Endothelial cell of umbilical vein (primary cell): Measurements from ENCODE around the gene GADL1. TPM values are rescaled to one million over a fixed set of nuclear protein-coding genes. Genes with fewer than 3 reads are reported as not detected.

ENCODE experiments used
- BruUV-seq: library from RNA; stranded (reverse); fragments of 400-500 nt; replicated peaks from 2 replicates; lab custom pipeline; 2021; lab: Mats Ljungman, UMichigan
- CTCF ChIA-PET: fragments of 300-600, 350-600 bp; sonication (Branson Sonifier 250); formaldehyde crosslinking; loops from one replicate; lab custom pipeline; 2021; ENCODE audit warnings: antibody characterized with exemption, inconsistent platforms; lab: Charles Lee
- POLR2A ChIA-PET: fragments of 300-600, 350-600 bp; sonication (Branson Sonifier 250); formaldehyde crosslinking; loops from one replicate; lab custom pipeline; 2021; ENCODE audit warnings: antibody characterized with exemption, inconsistent platforms; lab: Charles Lee
- DNase-seq: peaks from one replicate; pipeline ENCODE4 v3.0.0-alpha.2; 2011; ENCODE audit warnings: low read depth, low spot score
- FAIRE-seq: peaks from 2 replicates; lab custom pipeline; 2011; peaks lifted over from hg19 to GRCh38; lab: Jason Lieb, UNC
- H2AFZ ChIP-seq: 2 replicates; pipeline ENCODE4 v1.6.0; 2012; ENCODE audit warnings: low read depth, low read length, control low read depth, inconsistent platforms
- H3K27ac ChIP-seq: 2 replicates; pipeline ENCODE4 v1.5.1; 2011; ENCODE audit warnings: low read depth, mild to moderate bottlenecking, control low read depth, low read length, moderate library complexity; ENCODE audit not compliant: insufficient read depth
- H3K27me3 ChIP-seq, 2 experiments: 2 replicates each; pipeline versions ENCODE4 v1.6.0 to v1.6.1; 2011; ENCODE audit warnings: low read length in 2 of 2, mixed read lengths in 1 of 2; ENCODE audit not compliant: control insufficient read depth in 2 of 2, insufficient read depth in 2 of 2
- H3K36me3 ChIP-seq, 2 experiments: 2 replicates in 1 of 2; 3 replicates in 1 of 2; pipeline ENCODE4 v1.5.1; 2011; ENCODE audit warnings: low read length in 2 of 2, mild to moderate bottlenecking in 1 of 2, moderate library complexity in 1 of 2; ENCODE audit not compliant: control insufficient read depth in 2 of 2, insufficient read depth in 2 of 2; ENCODE audit errors: extremely low read depth in 1 of 2
- H3K4me1 ChIP-seq: 3 replicates; pipeline ENCODE4 v1.5.1; 2011; ENCODE audit warnings: mild to moderate bottlenecking, low read length; ENCODE audit not compliant: control insufficient read depth, insufficient read depth; ENCODE audit errors: extremely low read depth
- H3K4me2 ChIP-seq: 2 replicates; pipeline ENCODE4 v1.6.1; 2011; ENCODE audit warnings: low read length, control low read depth, mixed read lengths; ENCODE audit not compliant: insufficient read depth
- H3K4me3 ChIP-seq, 3 experiments: fragments of 200-600 bp in 1 of 3; sonication (generic), shearing (Covaris generic) in 1 of 3; replicated peaks in 1 of 3; 2 replicates each; pipeline ENCODE4 v1.5.1; 2011 to 2016; ENCODE audit warnings: control low read depth in 3 of 3, low read length in 3 of 3, mild to moderate bottlenecking in 2 of 3, inconsistent platforms in 1 of 3, low read depth in 1 of 3, moderate library complexity in 1 of 3; ENCODE audit not compliant: insufficient read depth in 1 of 3
- H3K79me2 ChIP-seq: 2 replicates; pipeline ENCODE4 v1.6.0; 2012; ENCODE audit warnings: low read length, inconsistent platforms; ENCODE audit not compliant: control insufficient read depth, insufficient read depth
- H3K9ac ChIP-seq: replicated peaks from 2 replicates; pipeline ENCODE3; 2011; ENCODE audit warnings: low read length, control low read depth; ENCODE audit not compliant: insufficient read depth; ENCODE audit errors: extremely low read depth
- H3K9me1 ChIP-seq: replicated peaks from 3 replicates; pipeline ENCODE4 v1.6.0; 2011; ENCODE audit warnings: mild to moderate bottlenecking, low read length; ENCODE audit not compliant: control insufficient read depth, insufficient read depth; ENCODE audit errors: extremely low read depth
- H3K9me3 ChIP-seq: replicated peaks from 2 replicates; pipeline ENCODE4 v1.5.1; 2012; ENCODE audit warnings: low read length, inconsistent platforms; ENCODE audit not compliant: control insufficient read depth, insufficient read depth
- H4K20me1 ChIP-seq: replicated peaks from 2 replicates; pipeline ENCODE3; 2011; ENCODE audit warnings: mild to moderate bottlenecking, low read length; ENCODE audit not compliant: control insufficient read depth, insufficient read depth; ENCODE audit errors: extremely low read depth
- CTCF ChIP-seq, 2 donors: IDR thresholded peaks; 1 replicate in 1 of 2; 2 replicates in 1 of 2; pipeline ENCODE4 v1.5.1; 2011; ENCODE audit warnings: low read length in 2 of 2, mild to moderate bottlenecking in 2 of 2, moderate library complexity in 2 of 2, control low read depth in 1 of 2, inconsistent platforms in 1 of 2, low read depth in 1 of 2; ENCODE audit not compliant: insufficient read depth in 1 of 2; ENCODE audit errors: extremely low read depth in 1 of 2
- EZH2 ChIP-seq: IDR thresholded peaks from 2 replicates; pipeline ENCODE4 v1.6.1; 2012; ENCODE audit warnings: borderline replicate concordance, low read depth, mild to moderate bottlenecking, moderate library complexity, low read length, inconsistent platforms; ENCODE audit not compliant: severe bottlenecking
- FOS ChIP-seq: IDR thresholded peaks from 2 replicates; pipeline ENCODE4 v1.6.1; 2011; ENCODE audit warnings: mild to moderate bottlenecking, low read length, moderate library complexity, borderline replicate concordance; ENCODE audit not compliant: insufficient read depth
- GATA2 ChIP-seq: IDR thresholded peaks from 2 replicates; pipeline ENCODE4 v1.7.0; 2011; ENCODE audit warnings: low read depth, mild to moderate bottlenecking, moderate library complexity, mixed read lengths, low read length; ENCODE audit not compliant: insufficient read length, insufficient read depth
- JUN ChIP-seq: IDR thresholded peaks from 2 replicates; pipeline ENCODE4 v1.6.1; 2011; ENCODE audit warnings: borderline replicate concordance, low read depth; ENCODE audit not compliant: insufficient read length, insufficient read depth
- MAX ChIP-seq: IDR thresholded peaks from 2 replicates; pipeline ENCODE4 v1.6.1; 2011; ENCODE audit not compliant: insufficient read depth, insufficient read length
- MYC ChIP-seq: IDR thresholded peaks from one replicate; pipeline ENCODE4 v1.6.1; 2011; ENCODE audit warnings: mild to moderate bottlenecking, low read depth, low read length
- POLR2A ChIP-seq: IDR thresholded peaks from 2 replicates; pipeline ENCODE4 v1.6.1; 2012; ENCODE audit warnings: low read depth, mild to moderate bottlenecking, control low read depth, low read length
- POLR2AphosphoS5 ChIP-seq: IDR thresholded peaks from 2 replicates; pipeline ENCODE4 v1.6.1; 2012; ENCODE audit warnings: low read depth, mild to moderate bottlenecking, control low read depth, low read length, moderate library complexity; ENCODE audit not compliant: insufficient read depth
- dilution Hi-C: fragments of 300-500 bp; cut with MboI; formaldehyde crosslinking; loops from one replicate; pipeline ENCODE4 v1.15.0; 2019; ENCODE audit warnings: low sequenced_read_pairs; ENCODE audit not compliant: extremely low pct_ligation_motif_present
- intact Hi-C: fragments of 100-400 bp; cut with micrococcal nuclease; formaldehyde crosslinking; loops from one replicate; pipeline ENCODE4 v1.10.0; 2022
- polyA plus RNA-seq, 4 experiments: library from polyadenylated mRNA; depleted of rRNA in 3 of 4; stranded (reverse) in 3 of 4; unstranded in 1 of 4; fragments of >200 nt; gene quantifications; 2 replicates each; pipeline versions ENCODE4 v1.2.1 to v1.2.3, GENCODE V29; 2011 to 2012; ENCODE audit warnings: missing spikeins in 1 of 4
- total RNA-seq: library from RNA; stranded (reverse); gene quantifications from 2 replicates; pipeline ENCODE4 v1.2.3, GENCODE V29; 2021

The GADL1 gene
- total and polyA plus RNA-seq, 2 donors (not counting 3 experiments of a cell fraction or from before 2014, with no cell fraction given), result not detected

GRCh38 chr3:30719536-30719935 lies 174.9 kb downstream of the GADL1 start:
- BruUV-seq, result no TSS peak
- POLR2A ChIA-PET, result no interaction called here
- intact Hi-C loops (no loop called here), dilution Hi-C loops (no loop called here)
- Histone ChIP-seq H3K4me2 (no peak overlapping the region), H3K36me3 (no peaks in the 10 kb centered on the region), H3K9me1 (no peaks in the 10 kb centered on the region), H3K4me1 (peaks cover 16% of the 10 kb centered on the region), H3K4me3 (no peak overlapping the region), H3K27me3 (no peaks in the 10 kb centered on the region), H3K9me3 (no peaks in the 10 kb centered on the region), H4K20me1 (no peaks in the 10 kb centered on the region), H2AFZ (no peak overlapping the region), H3K79me2 (no peaks in the 10 kb centered on the region), H3K9ac (no peak overlapping the region), H3K27ac (no peak overlapping the region)
- FAIRE-seq (no peak), DNase-seq (no peak)
- no peak for TF ChIP-seq POLR2A
- no peak for TF ChIP-seq FOS
- TF ChIP-seq EZH2, result no peak
- no peak for TF ChIP-seq JUN
- TF ChIP-seq POLR2AphosphoS5, result no peak
- TF ChIP-seq MAX, result no peak
- TF ChIP-seq GATA2, result no peak
- TF ChIP-seq MYC, result no peak
- TF ChIP-seq CTCF (IDR thresholded peaks at IDR 0.05; ENCODE audit: extremely low read depth in 1 of 2, insufficient read depth in 1 of 2, low read depth in 1 of 2, low read length in 2 of 2), result no peak
- CTCF ChIA-PET, result no interaction called here
